HEK293 (cell line): ENCODE measurements around the gene LTB4R.

ENCODE experiments used
- CTCF ChIA-PET: fragments of 350-600 bp; formaldehyde crosslinking; extraction: SDS; loops from one replicate; lab custom pipeline; 2021; ENCODE audit warnings: antibody characterized with exemption; lab: Yijun Ruan, JAX
- POLR2A ChIA-PET: fragments of 300-600 bp; formaldehyde crosslinking; extraction: SDS; loops from one replicate; lab custom pipeline; 2020; ENCODE audit warnings: antibody characterized with exemption, inconsistent platforms; lab: Yijun Ruan, JAX
- H3K27ac ChIP-seq: fragments of 200-500 bp; sonication (Bioruptor generic); 2 replicates; pipeline ENCODE4 v1.5.1; 2014; ENCODE audit warnings: low read depth, low read length, control low read depth, inconsistent platforms; ENCODE audit errors: extremely low read depth
- H3K36me3 ChIP-seq, 2 experiments: fragments of 200-500 bp in 1 of 2; sonication (Bioruptor generic) in 1 of 2; 1 replicate in 1 of 2; 2 replicates in 1 of 2; pipeline ENCODE4 v1.5.1; 2014 to 2017; ENCODE audit warnings: inconsistent platforms in 2 of 2, low read length in 2 of 2; ENCODE audit not compliant: control insufficient read depth in 2 of 2, insufficient read depth in 1 of 2
- H3K4me1 ChIP-seq: fragments of 200-500 bp; sonication (Bioruptor generic); 2 replicates; pipeline ENCODE4 v1.5.1; 2014; ENCODE audit warnings: mild to moderate bottlenecking, low read length, inconsistent platforms; ENCODE audit not compliant: control insufficient read depth, insufficient read depth
- H3K4me3 ChIP-seq: 2 replicates; pipeline ENCODE4 v1.5.1; 2011; ENCODE audit warnings: low read depth, mild to moderate bottlenecking, control low read depth, low read length, moderate library complexity
- H3K9me3 ChIP-seq: fragments of 200-500 bp; sonication (Bioruptor generic); 2 replicates; pipeline ENCODE4 v1.5.1; 2014; ENCODE audit warnings: low read depth, low read length, inconsistent platforms; ENCODE audit not compliant: control insufficient read depth, insufficient read depth
- CTCF ChIP-seq: fragments of 450-650 bp; formaldehyde crosslinking; IDR thresholded peaks from 2 replicates; pipeline ENCODE4 v1.5.1; 2016; ENCODE audit warnings: missing biosample characterization, missing genetic modification characterization
- GLIS2 ChIP-seq: fragments of 450-650 bp; formaldehyde crosslinking; IDR thresholded peaks from 2 replicates; pipeline ENCODE4 v1.5.1; 2016; ENCODE audit warnings: missing biosample characterization, missing genetic modification characterization
- REST ChIP-seq: fragments of 450-650 bp; formaldehyde crosslinking; IDR thresholded peaks from 2 replicates; pipeline ENCODE4 v1.5.1; 2016; ENCODE audit warnings: missing biosample characterization, missing genetic modification characterization
- ZBTB20 ChIP-seq: fragments of 450-650 bp; formaldehyde crosslinking; IDR thresholded peaks from 2 replicates; pipeline ENCODE4 v1.5.1; 2016; ENCODE audit warnings: missing biosample characterization, missing genetic modification characterization
- ZNF169 ChIP-seq: fragments of 450-650 bp; formaldehyde crosslinking; IDR thresholded peaks from 2 replicates; pipeline ENCODE4 v1.5.1; 2016; ENCODE audit warnings: missing biosample characterization, missing genetic modification characterization
- ZNF184 ChIP-seq: fragments of 450-650 bp; IDR thresholded peaks from 2 replicates; pipeline ENCODE4 v1.5.1; 2018; ENCODE audit warnings: missing biosample characterization, mild to moderate bottlenecking, missing genetic modification characterization
- ZNF350 ChIP-seq: fragments of 450-650 bp; formaldehyde crosslinking; IDR thresholded peaks from 2 replicates; pipeline ENCODE4 v1.5.0; 2017; ENCODE audit warnings: missing biosample characterization, mild to moderate bottlenecking, missing genetic modification characterization
- ZNF404 ChIP-seq: fragments of 450-650 bp; formaldehyde crosslinking; IDR thresholded peaks from 2 replicates; pipeline ENCODE4 v1.5.1; 2017; ENCODE audit warnings: missing biosample characterization, missing genetic modification characterization
- ZNF660 ChIP-seq: fragments of 450-650 bp; IDR thresholded peaks from 2 replicates; pipeline ENCODE4 v1.5.1; 2018; ENCODE audit warnings: missing biosample characterization, mild to moderate bottlenecking, missing genetic modification characterization
- ZNF792 ChIP-seq: fragments of 450-650 bp; formaldehyde crosslinking; IDR thresholded peaks from 2 replicates; pipeline ENCODE4 v1.5.1; 2016; ENCODE audit warnings: missing biosample characterization, missing genetic modification characterization

LTB4R gene

GRCh38 chr14:24278424-24278823 is 32.9 kb upstream of the LTB4R start:
- ChIA-PET CTCF (interaction anchor here (0.6 to 2.2 kb wide), 7 partner anchors 19 to 220 kb away, joined by 3 to 12 read pairs (median 5); partner anchors contain the start of genes CIDEB and TINF2), POLR2A (interaction anchor here (0.5 kb wide), 1 partner anchor 107 kb away, joined by 3 read pairs; no protein-coding TSS in a partner anchor)

GRCh38 chr14:24279301-24280186 is 31.8 kb upstream of the LTB4R start:
- no peaks in the 10 kb centered on the region for H3K9me3 ChIP-seq
- H3K27ac ChIP-seq: no peak overlapping the region
- ChIA-PET POLR2A (interaction anchor here (2.9 kb wide), 1 partner anchor 8 kb away, joined by 14 read pairs; the partner anchor contains the start of gene RABGGTA), CTCF (interaction anchor here (2.2 kb wide), 1 partner anchor 18 kb away, joined by 12 read pairs; no protein-coding TSS in a partner anchor)
- H3K4me3 ChIP-seq: no peak overlapping the region
- H3K4me1 ChIP-seq: no peaks in the 10 kb centered on the region
- no peak for TF ChIP-seq REST
- no peak for TF ChIP-seq ZNF660 (tag by site-specific recombination)
- no peak for TF ChIP-seq GLIS2 (tag by site-specific recombination)
- TF ChIP-seq CTCF: peak; percentile 70; the same call in 1 of the 2 replicates
- no peak for TF ChIP-seq ZNF350 (tag by site-specific recombination)
- TF ChIP-seq ZNF184 (tag by site-specific recombination): no peak
- TF ChIP-seq ZNF404 (tag by site-specific recombination): no peak
- no peak for TF ChIP-seq ZNF169
- no peaks in the 10 kb centered on the region for H3K36me3 ChIP-seq

More at GRCh38 chr14:24278424-24278823, 32.9 kb upstream of the LTB4R start:
- H3K4me3 ChIP-seq: no peak overlapping the region
- H3K4me1 ChIP-seq: no peaks in the 10 kb centered on the region
- no peaks in the 10 kb centered on the region for H3K9me3 ChIP-seq
- H3K36me3 ChIP-seq: no peaks in the 10 kb centered on the region
- no peak for TF ChIP-seq ZBTB20 (tag by site-specific recombination)
- no peak overlapping the region for H3K27ac ChIP-seq

- Histone ChIP-seq H3K4me3 (no peak overlapping the region), H3K36me3 (no peaks in the 10 kb centered on the region), H3K9me3 (no peaks in the 10 kb centered on the region), H3K27ac (no peak overlapping the region), H3K4me1 (no peaks in the 10 kb centered on the region)
- no peak for TF ChIP-seq ZNF792
- CTCF ChIA-PET: interaction anchor here (0.6 to 1.5 kb wide), 4 partner anchors 9 to 33 kb away, joined by 3 to 4 read pairs (median 4); partner anchors contain the start of gene RABGGTA
- POLR2A ChIA-PET: interaction anchor here (0.5 to 2.9 kb wide), 2 partner anchors 10 to 810 kb away, joined by 3 to 14 read pairs; partner anchors contain the start of gene RABGGTA
These were observed 30.4 kb upstream of the LTB4R start for GRCh38 chr14:24280797-24281460.
